HG02798 (cell line): ENCODE measurements around the gene KSR1.

ENCODE experiments used
- ATAC-seq: cut with Tn5 transposase; IDR thresholded peaks from one replicate; pipeline ENCODE4 v1.9.1; 2021; ENCODE audit warnings: mild to moderate bottlenecking; ENCODE audit not compliant: unreplicated experiment, poor library complexity

Gene KSR1

DNA sequence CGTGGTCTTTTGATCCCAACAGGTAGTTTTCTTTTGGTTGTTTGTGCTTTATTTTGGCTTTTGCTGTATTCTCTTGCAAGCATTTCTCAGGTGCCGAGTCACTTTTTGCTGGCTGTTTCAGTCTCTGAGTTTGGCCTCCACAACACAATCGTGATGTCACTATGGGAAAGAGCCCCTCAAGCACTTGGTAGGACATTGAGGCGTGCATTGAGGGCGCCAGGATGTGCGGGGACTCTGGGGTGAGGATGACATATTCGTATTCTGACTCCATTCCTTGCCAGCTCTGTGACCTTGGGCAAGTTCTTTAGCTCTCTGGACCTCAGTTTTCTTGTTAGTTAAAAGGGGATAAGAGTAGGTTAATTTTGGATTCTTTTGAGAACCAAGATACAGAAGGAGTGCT is 13.0 kb downstream of the KSR1 start:
- no peak for ATAC-seq

DNA sequence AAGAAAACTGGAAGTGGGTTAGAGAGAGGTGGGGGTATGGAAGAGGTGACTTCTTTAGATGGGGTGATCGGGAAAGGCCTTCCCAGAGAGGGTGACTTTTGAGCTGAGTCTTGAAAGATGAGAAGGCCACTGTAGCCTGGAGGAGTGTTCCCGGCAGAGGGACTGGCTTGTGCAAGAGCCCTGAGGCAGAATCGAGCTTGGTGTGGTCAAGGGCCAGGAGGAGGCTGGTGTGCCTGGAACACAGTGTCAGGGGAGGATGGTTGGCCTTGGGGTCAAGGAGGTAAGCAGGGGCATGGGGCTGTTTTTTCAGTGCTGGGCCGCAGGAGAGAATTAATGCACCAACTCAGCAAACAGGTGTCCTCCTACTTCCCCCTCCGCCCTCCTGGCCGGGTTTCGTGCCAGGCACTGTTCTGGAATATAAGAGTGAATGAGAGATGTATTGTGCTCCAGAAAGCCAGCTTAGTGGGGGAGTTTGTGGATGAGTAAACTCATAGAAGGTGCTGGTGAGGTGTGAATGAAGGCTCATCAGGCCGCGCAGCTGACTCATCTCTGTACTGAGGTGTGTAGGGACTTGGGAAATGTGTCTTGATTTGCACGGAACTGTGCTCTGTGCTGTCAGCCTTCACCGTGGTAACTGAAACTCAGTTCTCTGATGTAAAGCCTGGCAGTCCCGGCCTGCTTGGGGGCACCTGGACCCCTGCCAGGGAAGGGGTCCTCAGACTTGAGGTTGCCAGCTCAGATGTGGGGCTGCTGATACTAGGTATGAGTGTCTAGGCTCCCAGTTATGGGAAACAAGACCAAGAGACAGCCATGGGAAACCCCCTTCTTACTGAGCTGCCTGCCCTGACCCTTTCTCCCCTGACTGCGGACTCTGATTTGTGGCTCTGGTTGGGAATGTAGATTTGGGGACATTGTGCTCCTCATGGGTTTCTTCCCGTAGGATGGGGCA is 15.3 kb downstream of the KSR1 start:
- peak; percentile 76 for ATAC-seq

DNA sequence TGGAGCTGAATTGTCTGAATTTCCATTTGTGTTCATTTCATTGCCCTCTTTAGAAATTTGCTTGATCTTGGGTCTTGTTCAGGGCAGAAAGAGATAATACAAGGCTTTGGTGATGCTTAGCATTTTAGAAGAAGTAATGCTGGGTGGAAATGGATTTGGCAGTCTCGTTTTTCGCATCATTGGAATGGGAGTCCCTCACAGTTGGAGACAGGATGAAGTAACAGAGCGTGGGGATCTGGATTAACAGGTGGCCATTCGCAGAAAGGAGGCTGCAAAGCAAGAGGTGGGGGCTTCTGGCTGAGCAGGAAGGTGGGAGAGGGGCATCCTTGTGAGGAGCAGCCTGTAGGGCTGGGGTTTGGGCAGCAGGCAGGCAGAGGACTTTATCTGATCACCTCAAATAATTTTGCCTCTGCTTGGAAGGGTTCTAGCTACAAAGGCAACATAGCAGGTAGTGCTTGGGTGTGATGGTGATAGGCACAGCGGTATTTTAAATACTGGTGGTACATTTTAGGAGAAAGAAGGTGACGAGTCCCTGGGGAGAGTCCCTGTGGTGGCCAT is 17.0 kb downstream of the KSR1 start:
- ATAC-seq, result no peak

DNA sequence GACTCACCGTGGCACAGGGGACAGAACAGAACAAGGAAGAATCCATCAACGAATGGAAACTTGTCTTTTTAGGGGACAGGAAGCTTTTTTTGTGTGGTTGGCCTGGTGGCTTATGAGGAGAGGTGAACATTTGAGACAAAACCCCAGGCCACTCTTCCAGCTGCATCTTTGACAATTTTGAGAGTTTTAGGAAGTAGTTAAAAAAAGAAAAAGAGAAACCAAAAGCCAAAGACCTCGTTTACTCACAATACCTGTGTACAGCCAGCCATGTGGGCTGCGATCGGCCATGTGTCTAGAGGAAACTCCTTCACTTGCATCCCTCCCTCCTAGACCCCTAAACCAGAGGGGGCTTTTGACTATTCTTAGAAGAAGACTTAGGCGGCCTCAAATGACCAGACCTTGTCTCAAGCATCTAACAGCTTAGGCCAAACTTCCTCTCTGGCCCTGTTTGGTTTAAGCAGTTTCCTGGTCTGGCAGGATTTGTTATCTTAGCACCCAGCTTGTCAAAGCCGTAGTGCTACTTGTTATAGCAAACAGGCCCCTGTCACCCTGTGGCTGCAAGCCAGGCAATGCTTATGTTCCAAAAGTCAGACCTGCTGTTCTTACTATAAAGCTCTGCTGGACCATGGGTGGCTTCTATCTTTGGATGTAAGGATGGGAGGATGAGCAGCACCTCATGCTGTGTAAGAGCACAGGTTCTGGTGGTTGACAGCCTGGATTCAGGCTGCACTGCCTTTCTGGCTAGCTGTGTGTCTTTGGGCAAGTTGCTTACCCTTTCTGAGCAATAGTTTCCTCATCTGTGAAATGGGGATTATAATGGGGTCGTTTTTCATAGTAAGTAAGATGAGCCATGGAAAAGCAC is 17.7 kb downstream of the KSR1 start:
- ATAC-seq, result peak; percentile 37

DNA sequence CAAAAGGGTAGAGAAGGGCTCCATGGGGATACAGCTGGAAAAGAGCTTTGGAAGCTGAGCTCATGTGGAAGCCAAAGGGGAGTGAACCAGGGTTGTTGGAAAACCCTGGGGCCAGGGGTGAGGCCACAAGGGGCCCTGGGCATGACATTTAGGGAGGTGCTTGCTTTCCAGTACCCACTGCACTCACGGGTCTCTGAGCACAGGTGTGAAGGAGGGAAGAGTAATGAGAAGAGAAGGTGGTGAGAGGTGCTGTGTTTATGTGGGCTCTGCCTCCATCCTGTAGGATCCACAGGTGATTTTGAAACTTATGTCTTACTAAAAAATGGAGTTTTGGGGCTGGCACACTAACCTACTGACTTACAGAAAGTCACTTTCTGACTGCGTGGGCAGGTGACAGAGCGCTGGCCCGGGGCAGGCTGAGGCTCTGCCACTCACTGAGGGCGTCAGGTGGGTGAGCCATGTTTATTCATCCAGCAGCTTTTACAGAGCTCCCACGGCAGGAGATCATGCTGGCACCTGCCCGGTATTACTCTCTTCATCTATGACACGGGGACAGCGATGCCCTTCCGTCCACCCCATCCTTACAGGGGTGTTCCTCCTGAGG is 18.9 kb downstream of the KSR1 start:
- no peak for ATAC-seq

DNA sequence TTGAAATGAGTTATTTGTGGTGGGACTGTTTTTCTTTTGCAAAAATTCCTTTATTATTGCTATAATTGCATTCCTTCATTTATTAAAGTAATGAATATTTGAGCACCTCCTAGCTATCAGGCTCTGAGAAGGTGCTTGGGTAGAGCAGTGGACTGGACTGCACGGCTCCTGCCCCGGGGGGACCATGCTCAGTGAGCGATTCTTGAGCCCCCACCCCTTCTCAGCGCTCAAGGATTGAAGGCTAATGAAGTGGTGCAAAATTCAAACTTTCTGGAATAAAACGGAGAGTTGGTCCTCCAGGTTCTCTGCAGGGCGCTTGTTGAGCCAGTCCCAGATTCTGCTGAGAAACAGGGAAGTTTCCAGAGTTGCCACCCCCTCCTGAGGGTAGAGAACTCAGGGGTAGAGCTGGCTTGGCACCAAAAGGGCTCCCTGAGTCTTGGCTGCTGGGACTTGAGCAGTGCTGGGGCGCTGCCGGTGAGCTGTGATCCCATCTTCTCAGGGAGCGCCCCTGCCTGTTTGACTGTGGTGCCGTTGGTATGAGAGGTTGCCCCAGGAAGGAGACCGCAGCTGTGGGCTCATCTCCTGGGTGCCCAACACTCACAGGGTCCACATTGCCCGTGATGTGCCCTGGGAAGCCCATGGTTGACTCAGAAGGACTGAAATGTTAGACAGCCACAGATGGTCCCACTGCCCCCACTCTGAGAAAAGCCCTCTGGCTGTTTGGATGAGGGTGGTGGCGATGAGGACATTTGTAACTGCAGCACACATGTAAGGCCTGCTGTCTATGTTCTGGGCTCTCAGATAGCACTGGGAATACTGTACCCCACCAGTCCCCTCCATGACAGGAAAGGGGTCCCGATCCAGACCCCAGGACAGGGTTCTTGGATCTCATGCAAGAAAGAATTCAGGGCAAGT is 20.0 kb downstream of the KSR1 start:
- no peak for ATAC-seq

DNA sequence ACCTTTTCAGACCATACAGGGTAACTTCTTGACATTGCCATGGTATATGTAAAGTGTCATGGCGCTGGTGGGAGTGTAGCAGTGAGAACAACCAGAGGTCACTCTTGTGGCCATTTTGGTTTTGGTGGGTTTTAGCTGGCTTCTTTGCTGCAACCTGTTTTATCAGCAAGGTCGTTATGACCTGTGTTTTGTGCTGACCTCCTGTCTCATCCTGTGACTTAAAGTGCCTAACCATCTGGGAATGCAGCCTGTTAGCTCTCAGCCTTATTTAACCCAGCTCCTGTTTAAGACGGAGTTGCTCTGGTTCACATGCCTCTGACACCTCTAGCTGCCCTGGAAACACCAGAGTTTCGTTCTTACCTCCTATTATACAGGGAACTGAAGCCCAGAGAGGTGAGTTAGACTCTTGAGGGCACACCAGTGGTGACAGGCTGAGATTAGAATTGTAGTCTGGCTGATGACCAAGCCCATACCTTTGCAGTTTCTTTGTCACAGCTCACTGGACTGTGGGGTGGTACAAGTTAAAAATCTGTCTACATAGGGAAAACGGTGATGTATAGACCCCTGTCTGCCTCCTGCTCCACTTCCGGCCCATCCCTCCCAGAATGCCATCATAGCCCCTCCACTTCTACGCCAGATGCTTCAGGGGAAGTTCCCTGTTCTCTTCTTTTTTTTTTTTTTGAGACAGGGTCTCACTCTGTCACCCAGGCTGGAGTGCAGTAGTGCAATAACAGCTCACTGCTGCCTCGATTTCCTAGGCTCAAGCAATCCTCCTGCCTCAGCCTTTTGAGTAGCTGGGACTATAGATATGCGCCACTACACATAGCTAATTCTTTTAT is 21.0 kb downstream of the KSR1 start:
- ATAC-seq, result peak; percentile 28

DNA sequence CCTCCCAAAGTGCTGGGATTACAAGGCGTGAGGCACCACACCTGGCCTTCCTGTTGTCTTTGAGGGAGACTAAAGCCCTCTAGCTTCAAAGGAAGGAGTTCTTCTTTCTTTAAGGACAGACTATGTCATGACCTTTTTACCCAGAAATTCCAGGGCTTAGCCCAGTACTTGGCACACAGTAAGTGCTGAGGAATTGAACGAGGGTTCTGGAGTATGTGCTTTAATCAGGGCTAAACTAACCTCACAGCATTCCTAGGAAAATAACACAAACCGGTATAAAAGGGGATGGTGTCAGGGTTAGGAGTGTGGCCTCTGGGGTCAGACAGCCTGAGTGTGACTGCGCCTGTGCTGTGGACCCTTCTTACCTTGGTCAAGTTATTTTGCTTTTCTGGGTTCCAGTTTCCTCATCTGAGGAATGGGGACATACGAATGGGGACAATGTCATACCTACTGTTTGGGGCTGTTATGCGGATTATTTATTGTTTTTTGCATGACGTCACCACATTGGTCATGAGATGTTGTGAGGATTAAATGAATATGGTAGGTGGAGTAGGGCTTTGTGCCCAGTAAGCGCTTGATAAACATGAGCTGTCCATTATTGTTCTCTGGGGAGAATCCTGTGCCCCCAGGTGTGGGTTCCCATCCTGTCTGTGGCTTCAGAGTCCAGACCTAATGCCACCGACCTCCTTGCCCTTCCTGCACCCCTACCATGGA is 21.9 kb downstream of the KSR1 start:
- ATAC-seq, result no peak

DNA sequence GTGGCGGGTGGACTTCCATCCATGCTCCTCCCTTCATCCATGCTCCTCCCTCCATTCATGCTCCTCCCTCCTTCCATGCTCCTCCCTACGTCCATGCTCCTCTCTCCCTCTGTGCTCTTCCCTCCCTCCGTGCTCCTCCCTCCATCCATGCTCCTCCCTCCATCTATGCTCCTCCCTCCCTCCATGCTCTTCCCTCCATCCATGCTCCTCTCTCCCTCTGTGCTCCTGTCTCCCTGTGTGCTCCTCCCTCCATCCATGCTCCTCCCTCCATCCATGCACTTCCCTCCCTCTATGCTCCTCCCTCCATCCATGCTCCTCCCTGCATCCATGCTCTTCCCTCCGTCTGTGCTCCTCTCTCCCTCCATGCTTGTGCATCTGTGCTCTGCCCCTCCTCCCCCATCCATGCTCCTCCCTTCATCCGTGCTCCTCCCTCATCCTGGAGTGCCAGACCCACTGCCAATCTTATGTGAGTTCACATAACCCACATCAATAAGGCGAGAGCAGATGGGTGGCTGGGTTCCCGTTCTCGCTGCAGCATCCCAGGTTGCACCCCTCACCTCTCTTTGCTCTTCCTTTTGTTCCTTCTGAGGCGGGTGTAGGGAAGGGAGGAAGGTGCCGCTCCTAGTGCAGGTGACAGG is 22.8 kb downstream of the KSR1 start:
- no peak for ATAC-seq

DNA sequence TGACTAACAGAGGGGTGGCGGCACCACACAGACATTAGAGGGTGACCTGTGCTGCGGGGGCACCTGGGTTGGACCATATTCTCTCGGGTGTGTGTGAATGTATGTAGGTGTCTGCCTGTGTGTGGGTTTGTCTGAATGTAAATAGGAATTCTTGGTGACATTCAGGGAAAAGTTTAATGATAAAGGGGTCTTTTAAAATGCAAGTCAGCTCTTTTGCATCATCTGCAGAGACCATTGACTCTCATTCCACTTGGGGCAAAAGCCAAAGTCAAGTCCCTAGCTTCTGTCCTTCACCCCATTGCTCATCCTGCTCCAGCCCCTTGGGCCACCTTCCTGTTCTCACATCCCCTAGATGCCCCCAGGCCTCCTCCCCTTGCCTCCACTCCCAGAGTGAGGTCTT is 23.6 kb downstream of the KSR1 start:
- ATAC-seq, result no peak

DNA sequence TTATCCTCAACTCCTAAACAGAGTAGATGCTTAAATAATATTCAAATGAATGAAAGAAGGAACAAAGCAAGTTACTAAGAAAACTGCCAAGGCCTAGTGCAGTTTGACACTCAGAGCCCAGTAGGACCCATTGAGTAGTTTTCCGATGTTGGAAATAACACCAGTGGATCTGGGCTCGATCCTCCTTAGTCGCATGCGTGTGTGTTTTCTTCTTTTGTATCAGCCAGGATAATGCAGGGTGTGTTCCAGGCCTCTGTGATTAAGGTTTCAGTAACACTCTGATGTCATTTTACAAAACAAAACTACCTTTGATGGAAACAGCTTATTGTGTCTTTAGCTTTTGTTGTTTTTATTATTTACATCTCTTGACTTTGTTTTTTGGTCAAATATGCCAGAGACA is 24.5 kb downstream of the KSR1 start:
- ATAC-seq, result no peak

DNA sequence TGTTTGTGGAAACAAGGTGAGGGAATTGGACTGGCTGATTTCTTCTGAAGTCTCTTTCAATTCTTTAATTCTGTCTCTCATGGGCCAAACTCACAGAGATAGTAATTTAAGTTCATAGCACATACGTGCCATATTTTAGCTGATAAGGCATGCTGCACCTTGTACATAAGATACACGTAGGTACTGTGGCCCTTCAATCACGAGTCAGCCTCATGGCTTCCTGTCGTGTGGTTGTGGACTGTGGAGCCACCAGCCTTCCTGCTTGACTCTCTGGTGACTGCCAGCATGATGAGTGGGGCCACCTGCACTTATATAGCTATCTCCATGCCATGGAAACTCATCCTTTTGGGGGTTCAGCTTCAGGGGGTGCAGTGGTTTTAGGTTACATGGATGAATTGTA is 25.1 kb downstream of the KSR1 start:
- peak; percentile 50 for ATAC-seq

DNA sequence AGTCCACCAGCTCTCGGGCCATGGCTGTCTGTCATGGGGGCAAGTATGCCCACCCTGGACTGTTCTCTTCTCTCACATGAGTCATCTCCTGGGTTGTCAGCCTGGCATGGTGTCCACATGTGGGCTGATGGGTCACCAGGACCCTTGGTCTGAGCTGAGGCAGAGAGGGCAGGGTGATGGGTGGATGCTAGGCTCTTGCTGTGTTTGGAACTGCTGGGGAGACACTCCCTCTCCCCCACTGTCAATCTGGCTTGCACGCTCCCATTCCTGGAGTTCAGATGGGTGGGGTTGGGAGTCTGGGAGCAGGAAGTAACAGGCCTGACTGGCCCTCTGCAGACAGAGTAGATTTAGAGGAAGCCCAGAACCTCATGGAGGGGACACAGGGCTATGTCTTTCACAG is 28.9 kb downstream of the KSR1 start:
- no peak for ATAC-seq

DNA sequence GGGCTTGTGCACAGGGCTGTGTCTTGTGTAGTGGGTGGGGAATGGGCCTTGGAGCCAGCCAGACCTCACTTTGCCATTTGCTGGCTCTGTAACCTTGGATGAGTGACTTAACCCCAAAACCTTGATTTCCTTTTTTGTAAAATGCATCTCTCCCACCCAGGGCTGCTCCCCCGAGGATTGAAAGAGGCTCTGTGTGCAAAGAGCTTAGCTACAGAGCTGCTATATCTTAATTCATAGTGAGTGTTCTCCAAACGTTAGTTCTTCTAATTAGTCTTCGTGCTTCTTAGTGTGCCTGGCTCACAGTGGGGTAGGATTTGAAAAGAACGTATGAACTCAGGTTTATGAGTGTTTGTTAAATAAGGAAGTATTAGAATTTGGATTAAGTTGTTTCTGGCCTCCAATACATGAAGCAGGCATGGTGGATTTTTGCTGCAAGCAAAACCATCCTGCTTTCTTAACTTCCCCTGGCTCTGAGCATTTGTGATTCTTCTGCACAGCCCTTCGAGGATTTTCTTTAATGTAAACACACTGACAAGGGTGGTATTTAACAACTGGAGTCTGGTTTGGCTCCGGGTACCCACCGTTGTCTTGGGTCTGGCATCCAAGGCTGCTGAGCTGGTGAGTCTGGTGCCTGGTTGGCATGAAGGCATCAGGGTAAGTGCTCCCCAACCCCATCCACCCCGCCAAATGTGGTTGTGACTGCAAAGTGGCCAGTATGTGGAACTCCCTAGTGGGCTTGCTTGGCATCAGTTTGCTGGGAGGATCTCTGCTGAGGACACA is 29.7 kb downstream of the KSR1 start:
- ATAC-seq, result no peak

DNA sequence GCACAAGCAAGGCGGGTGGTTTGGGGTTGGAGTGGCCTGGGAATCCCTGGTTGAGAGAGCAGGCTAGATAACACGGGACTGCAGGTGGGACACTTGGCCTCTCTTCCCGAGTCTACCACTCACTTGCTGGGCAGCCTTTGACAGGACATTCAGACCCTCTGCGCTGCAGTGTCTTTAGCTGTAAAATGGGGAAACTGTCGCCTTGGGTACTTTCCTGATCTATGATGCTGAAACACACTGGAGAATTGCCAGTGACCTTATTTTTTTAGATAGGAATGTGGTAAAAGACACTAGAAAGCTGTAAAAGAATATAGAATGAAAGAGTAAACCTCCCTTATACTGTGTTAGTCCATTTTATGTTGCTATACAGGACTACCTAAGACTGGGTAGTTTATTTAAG is 30.5 kb downstream of the KSR1 start:
- no peak for ATAC-seq

DNA sequence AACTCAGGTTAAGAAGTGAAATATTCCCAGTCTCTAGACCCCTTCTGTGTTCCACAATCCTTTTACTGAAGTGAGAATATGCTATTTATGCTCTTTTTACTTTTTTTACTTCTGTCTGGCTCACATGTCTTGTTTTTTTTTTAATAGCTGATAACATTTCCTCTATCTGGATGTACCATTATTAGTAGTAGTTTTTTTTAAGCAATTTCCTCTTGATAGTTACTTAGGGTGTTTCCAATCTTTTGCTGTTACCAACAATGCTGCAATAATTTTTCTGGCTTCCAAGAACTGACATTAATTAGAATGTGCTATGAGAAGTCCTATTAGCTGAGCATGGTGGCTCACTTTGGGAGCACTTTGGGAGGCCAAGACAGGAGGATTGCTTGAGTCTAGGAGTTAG is 32.0 kb downstream of the KSR1 start:
- no peak for ATAC-seq
